ENCODE results near the gene SDHAF2. TPM values are rescaled to one million over a fixed set of nuclear protein-coding genes. Genes with fewer than 3 reads are reported as not detected.

The SDHAF2 gene
- total RNA-seq, 1 experiment from 2014 or later = 34.0 TPM

DNA sequence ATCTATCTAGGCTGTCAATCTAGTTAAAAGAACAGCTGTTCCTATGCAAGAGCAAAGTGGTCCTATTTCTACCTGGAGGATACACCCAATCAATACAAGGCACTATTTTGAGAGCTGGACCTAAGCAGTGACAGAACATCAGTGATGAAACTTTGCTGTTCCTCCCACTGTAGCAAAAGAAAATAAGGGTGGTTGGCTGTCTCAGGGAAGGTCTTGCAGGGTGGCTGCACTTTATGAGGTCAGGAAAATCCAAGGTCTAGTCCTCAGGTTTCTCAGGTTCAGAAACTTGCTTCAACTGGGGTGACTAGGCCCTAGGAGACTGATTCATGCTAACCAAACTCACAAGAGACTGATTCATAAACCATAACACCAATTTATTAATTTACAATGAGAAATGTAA, 11.8 kb upstream of the SDHAF2 start:
- no peak overlapping the region for H3K9ac ChIP-seq (ENCODE audit: low read length)
- no peak overlapping the region for H3K4me2 ChIP-seq (ENCODE audit: low read length)
- ATAC-seq (no peak), DNase-seq (ENCODE audit: low read depth, low spot score) (no peak)
- intact Hi-C loops (cut with micrococcal nuclease) = no loop called here
- no peak overlapping the region for H3K27ac ChIP-seq (ENCODE audit: low read depth, low read length)
- POLR2A ChIA-PET = no interaction called here
- H3K4me1 ChIP-seq (ENCODE audit: control insufficient read depth in 1 of 2, insufficient read depth in 2 of 2, low read length in 2 of 2) = no peaks in the 10 kb centered on the region
- CTCF ChIA-PET = no interaction called here
- H3K9me2 ChIP-seq (ENCODE audit: insufficient read depth) = no peaks in the 10 kb centered on the region
- no peaks in the 10 kb centered on the region for H3K27me3 ChIP-seq (ENCODE audit: insufficient read depth, low read length)
- no peak overlapping the region for H2AFZ ChIP-seq (ENCODE audit: low read depth, low read length, poor library complexity, severe bottlenecking)
- RAD21 ChIA-PET (ENCODE audit: low non-redundant PET in 1 of 2, low total read pairs in 2 of 2, uncharacterized antibody in 2 of 2, unreplicated experiment in 2 of 2) = no interaction called here
- no peaks in the 10 kb centered on the region for H3K9me3 ChIP-seq (ENCODE audit: control insufficient read depth in 1 of 2, insufficient read depth in 1 of 2, low read depth in 1 of 2, low read length in 2 of 2)
- no peaks in the 10 kb centered on the region for H4K20me1 ChIP-seq (ENCODE audit: insufficient read depth)
- H3K79me2 ChIP-seq (ENCODE audit: insufficient read depth, low read length) = peaks cover 78% of the 10 kb centered on the region
- no peak overlapping the region for H3K4me3 ChIP-seq (replicated peaks in 1 of 2; ENCODE audit: low read depth in 1 of 2, low read length in 2 of 2)
- BruUV-seq (replicated peaks) = no TSS peak
- TF ChIP-seq CBX3 (IDR thresholded peaks at IDR 0.05; ENCODE audit: low read depth) (no peak), ZNF274 (IDR thresholded peaks at IDR 0.05; ENCODE audit: low read depth, low read length) (no peak), YY1 (IDR thresholded peaks at IDR 0.05; ENCODE audit: extremely low read depth, insufficient replicate concordance, low read depth, low read length) (no peak), SRF (IDR thresholded peaks at IDR 0.05; ENCODE audit: low read depth) (no peak), SP1 (IDR thresholded peaks at IDR 0.05; ENCODE audit: low read depth) (no peak), ZFX (IDR thresholded peaks at IDR 0.05) (no peak), FOSL1 (IDR thresholded peaks at IDR 0.05; ENCODE audit: low read depth) (no peak), EGR1 (IDR thresholded peaks at IDR 0.05; ENCODE audit: low read depth) (no peak), SIN3A (IDR thresholded peaks at IDR 0.05; ENCODE audit: low read depth) (no peak), RAD21 (IDR thresholded peaks at IDR 0.05; ENCODE audit: low read depth) (no peak), ELF1 (IDR thresholded peaks at IDR 0.05; ENCODE audit: borderline replicate concordance, low read depth) (no peak), TCF7L2 (IDR thresholded peaks at IDR 0.05; ENCODE audit: borderline replicate concordance, extremely low read depth, insufficient read depth, insufficient read length) (no peak), POLR2A (IDR thresholded peaks at IDR 0.05; ENCODE audit: borderline replicate concordance, extremely low read depth, insufficient read depth, insufficient read length) (no peak)
- TF ChIP-seq, protein P1, sequence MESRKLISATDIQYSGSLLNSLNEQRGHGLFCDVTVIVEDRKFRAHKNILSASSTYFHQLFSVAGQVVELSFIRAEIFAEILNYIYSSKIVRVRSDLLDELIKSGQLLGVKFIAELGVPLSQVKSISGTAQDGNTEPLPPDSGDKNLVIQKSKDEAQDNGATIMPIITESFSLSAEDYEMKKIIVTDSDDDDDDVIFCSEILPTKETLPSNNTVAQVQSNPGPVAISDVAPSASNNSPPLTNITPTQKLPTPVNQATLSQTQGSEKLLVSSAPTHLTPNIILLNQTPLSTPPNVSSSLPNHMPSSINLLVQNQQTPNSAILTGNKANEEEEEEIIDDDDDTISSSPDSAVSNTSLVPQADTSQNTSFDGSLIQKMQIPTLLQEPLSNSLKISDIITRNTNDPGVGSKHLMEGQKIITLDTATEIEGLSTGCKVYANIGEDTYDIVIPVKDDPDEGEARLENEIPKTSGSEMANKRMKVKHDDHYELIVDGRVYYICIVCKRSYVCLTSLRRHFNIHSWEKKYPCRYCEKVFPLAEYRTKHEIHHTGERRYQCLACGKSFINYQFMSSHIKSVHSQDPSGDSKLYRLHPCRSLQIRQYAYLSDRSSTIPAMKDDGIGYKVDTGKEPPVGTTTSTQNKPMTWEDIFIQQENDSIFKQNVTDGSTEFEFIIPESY (IDR thresholded peaks at IDR 0.05; ENCODE audit: extremely low read depth, insufficient replicate concordance, low read length) = no peak
- TF ChIP-seq, protein P2, sequence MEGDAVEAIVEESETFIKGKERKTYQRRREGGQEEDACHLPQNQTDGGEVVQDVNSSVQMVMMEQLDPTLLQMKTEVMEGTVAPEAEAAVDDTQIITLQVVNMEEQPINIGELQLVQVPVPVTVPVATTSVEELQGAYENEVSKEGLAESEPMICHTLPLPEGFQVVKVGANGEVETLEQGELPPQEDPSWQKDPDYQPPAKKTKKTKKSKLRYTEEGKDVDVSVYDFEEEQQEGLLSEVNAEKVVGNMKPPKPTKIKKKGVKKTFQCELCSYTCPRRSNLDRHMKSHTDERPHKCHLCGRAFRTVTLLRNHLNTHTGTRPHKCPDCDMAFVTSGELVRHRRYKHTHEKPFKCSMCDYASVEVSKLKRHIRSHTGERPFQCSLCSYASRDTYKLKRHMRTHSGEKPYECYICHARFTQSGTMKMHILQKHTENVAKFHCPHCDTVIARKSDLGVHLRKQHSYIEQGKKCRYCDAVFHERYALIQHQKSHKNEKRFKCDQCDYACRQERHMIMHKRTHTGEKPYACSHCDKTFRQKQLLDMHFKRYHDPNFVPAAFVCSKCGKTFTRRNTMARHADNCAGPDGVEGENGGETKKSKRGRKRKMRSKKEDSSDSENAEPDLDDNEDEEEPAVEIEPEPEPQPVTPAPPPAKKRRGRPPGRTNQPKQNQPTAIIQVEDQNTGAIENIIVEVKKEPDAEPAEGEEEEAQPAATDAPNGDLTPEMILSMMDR (IDR thresholded peaks at IDR 0.05 in 2 of 3, conservative IDR thresholded peaks at IDR 0.05 in 1 of 3; ENCODE audit: borderline replicate concordance in 1 of 3, insufficient read depth in 1 of 3, low read depth in 2 of 3, low read length in 2 of 3) = no peak
- H3K36me3 ChIP-seq (ENCODE audit: control insufficient read depth in 1 of 2, insufficient read depth in 2 of 2, low read length in 2 of 2) = peaks cover 76 to 85% of the 10 kb centered on the region in 2 experiments
